HG02973 (cell line): ENCODE results near the gene MROH8.
"Not testable (repeated sequence)": the region's sequence is repeated elsewhere in the genome, so short reads cannot be mapped to it uniquely, and the experiment has no call there.

Experiments
- ATAC-seq: cut with Tn5 transposase; IDR thresholded peaks from one replicate; pipeline ENCODE4 v1.9.1; 2021; ENCODE audit warnings: moderate library complexity; ENCODE audit not compliant: unreplicated experiment

Gene MROH8

DNA sequence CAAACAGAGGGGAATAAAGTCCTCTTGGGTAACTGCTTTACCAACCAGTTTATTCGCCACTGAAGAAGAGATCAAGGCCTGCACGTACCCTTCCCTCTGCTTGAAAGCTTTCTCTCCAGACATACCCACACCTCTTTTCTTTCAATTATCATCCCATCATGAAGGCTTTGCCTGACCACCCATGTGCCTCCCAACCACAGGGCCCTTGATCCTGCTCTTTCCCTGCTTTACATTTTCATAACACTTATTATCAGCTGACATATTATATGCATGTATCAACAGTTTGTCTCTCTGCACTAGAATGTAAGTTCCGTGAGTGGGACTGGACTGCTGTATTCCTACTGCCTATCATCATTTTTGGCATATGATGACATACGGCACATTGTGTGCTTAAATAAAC, 21.1 kb downstream of the MROH8 start:
- no peak for ATAC-seq

DNA sequence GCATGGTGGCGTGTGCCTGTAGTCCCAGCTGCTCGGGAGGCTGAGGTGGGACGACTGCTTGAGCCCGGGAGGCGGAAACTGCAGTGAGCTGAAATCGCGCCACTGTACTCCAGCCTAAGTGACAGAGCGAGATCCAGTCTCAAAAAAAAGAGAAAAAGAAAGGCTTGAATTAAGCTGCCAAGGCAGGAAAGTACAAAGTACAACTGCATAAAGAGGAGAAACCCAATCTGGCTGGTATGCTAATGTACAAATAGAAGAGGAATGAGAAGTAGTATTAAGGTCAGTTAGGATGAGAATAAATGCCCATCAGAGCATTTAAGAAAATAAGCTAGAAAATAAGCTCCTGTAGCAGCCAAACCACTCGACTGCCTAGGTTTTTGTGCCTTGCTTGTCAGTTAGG, 23.4 kb downstream of the MROH8 start:
- no peak for ATAC-seq

DNA sequence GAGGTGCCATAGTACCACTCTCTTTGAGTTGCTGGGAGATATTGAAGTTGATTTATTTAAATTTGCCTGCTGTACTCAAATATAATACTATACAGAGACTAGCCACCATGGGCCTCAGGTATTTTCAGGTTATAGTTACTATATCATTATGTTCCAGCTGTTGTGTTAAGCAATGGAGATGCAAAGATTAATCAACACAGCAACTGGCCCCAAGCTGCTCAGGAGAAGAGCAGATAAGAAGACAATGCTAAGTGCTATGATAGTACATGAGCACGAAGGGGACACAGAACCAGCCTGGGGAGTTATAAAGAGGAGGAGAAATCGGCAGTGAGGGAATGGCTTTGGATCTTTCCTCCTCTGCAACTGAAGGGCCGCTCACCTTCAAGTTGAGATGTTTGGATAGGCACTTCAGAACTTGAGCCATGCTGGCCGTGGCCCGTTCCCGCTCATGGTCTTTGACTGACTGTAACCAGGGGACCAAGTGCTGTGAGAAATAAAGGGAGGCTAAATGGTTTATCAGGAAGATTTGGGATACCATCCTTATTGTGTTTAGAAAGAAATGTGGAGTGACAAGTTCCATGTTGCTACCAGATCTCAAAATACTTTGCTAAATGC, 24.6 kb downstream of the MROH8 start:
- no peak for ATAC-seq

DNA sequence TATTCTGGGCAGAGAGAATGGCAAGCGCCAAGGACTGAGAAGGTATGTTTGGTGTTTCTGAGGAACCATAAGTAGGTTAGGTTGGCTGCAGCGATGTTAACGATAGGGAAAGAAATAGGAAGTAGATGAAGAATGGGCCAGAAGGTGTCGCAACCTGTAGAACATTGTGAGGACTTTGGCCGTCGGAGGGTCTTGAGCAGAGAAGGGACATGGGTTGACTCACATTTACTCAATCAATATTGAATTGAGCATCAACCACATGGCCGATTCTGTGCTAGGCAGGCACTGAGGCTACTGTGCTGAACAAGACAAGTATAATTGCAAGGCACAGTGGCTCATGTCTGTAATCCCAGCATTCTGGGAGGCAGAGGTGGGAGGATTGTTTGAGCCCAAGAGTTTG, 27.1 kb downstream of the MROH8 start:
- no peak for ATAC-seq

DNA sequence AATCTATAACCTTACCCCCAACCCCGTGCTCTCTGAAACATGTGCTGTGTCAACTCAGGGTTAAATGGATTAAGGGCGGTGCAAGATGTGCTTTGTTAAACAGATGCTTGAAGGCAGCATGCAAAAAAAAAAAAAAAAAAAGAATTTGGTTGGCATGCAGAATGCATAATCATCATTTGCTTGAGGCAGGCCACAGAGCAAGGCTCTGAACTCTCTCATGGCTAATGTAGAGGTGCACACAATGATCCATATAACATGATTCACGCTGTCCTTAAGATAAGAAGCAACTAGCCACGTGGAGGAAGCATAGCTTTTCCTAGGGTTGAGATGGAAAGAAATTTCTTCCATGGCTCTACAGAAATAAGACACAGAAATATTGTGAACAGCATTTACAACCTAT, 27.8 kb downstream of the MROH8 start:
- no peak for ATAC-seq

DNA sequence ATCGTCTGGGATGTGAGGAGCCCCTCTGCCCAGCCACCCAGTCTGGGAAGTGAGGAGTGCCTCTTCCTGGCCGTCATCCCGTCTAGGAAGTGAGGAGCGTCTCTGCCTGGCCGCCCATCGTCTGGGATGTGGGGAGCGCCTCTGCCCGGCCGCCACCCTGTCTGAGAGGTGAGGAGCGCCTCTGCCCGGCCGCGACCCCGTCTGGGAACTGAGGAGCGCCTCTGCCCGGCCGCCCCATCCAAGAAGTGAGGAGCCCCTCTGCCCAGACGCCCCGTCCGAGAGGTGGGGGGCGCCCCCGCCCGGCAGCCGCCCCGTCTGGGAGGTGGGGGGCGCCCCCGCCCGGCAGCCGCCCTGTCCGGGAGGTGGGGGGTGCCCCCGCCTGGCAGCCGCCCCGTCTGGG, 28.5 kb downstream of the MROH8 start:
- ATAC-seq, result not testable (repeated sequence)

DNA sequence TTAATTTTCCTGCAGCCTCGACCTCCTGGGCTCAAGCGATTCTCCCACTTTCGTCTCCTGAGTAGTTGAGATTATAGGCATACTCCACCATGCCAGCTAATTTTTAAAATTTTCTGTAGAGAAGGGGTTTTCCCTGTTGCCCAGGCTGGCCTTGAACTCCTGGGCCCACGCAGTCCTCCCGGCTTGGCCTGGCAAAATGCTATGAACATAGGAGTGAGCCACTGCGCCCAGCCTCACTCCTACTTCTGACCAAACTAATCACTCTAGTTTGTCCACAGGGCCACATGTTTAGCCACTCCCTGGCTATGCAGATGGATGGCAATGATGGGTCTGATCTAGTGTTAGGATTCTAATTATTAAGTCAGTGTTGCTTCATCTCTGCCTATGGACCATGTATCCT, 32.1 kb downstream of the MROH8 start:
- ATAC-seq, result no peak

DNA sequence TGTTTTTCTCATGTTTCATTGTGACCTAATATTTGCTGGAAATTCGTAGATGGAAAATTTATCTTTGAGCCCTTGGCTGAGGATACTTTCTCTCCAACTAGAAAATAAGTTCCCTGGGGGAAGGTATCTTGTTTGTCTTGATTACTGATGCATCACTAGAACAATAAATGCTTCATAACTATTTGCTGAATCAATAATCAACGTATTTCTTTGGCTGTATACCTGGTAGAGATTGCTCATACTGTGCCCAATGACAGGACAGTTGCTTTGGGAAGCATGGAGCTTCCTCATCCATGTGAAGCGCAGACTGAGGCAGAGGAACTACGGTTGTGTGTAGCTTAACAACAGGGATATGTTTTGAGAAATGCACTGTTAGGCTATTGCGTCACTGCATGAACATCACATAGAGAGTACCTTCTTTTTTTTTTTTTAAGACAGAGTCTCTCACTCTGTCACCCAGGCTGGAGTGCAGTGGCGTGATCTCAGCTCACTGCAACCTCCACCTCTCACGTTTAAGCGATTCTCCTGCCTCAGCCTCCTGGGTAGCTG, 34.4 kb downstream of the MROH8 start:
- ATAC-seq, result no peak

DNA sequence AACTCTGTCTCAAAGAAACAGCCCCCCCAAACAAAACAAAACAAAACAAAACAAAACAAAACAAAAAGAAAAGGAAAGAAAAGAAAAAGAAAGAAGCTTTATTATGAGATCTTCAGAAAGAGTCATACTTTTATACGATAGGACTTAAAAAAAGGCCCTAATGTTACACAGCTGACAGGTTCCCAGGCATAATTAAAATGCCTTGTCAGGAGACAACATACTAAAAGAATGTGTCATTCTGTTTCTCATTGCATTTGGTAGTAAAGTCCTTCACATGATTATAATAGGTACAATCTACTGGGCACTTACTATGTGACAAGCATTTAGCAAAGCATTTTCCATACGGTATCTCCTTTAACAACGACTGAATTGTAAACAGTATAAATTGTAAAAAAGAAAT, 36.6 kb downstream of the MROH8 start:
- ATAC-seq, result no peak

DNA sequence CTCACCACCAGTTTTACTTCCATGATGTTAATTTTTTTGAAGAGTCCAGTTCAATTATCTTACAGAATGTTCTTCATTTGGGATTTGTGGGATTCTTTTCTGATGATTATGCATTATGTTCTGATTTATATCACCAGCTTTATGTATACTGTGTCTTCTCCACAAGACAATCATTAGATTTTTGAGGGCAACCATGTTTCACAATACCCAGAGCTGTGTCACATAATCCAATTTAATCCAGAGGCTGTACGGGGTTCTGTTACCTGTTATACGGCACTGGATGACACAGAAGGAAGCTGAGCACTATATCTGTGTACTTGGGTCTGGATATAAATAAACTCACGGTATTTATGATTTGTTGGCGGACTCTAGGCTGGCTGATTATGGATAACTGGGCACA, 41.8 kb downstream of the MROH8 start:
- no peak for ATAC-seq

DNA sequence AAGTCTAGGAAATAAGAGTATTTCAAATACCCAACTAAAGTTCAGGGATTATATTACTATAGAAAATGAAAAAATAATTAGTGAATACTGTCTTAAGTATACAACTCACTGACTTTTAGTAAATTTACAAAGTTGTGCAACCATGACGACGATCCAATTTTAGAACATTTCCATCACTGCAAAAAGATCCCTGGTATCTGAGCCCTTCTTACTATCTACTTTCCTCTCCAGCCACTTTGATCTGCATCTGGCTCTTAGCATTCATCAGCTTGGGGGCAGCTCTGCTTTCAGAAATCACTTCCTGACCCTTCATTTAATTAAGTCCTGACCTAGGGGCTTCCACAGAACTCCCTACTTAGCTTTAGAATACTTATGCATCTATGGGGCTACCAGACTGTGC, 45.4 kb downstream of the MROH8 start:
- ATAC-seq, result no peak

DNA sequence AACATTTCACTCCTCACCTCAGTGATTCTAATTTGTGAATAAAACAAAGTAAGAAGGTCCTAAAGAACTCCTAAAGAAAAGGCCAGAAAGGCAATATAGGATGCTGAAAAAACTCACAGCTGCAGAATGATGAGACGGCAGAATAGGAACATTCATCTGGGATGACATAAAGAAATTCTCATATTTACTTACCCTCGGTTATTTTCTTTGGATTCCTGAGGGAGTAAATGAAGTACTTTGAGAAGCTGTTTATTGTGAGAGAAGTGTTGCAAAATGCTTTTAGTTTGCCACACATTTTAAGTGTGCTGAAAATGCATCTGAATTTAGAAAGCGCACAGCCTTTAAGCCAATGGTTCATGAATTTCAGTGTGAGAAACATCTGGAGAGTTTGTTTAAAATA, 47.9 kb downstream of the MROH8 start:
- no peak for ATAC-seq

DNA sequence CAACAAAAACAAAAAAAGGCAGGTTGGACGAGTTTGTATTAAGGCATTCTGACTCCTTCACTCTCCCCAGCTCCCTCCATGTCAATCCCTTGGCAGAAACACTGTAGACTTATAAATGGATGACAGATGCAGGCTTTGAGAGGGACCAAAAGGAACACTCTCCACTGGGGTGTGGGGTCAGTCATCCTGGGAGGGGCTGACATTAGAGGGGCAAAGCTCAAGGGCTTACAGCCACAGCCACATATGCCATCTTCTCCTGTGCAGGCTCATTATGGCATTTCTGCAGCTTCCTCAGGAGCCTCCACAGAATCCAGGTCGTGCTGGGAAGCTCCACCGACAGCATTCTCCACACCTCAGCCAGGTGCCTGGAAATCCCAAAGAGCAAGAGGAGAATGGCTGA, 50.5 kb downstream of the MROH8 start:
- ATAC-seq, result no peak

DNA sequence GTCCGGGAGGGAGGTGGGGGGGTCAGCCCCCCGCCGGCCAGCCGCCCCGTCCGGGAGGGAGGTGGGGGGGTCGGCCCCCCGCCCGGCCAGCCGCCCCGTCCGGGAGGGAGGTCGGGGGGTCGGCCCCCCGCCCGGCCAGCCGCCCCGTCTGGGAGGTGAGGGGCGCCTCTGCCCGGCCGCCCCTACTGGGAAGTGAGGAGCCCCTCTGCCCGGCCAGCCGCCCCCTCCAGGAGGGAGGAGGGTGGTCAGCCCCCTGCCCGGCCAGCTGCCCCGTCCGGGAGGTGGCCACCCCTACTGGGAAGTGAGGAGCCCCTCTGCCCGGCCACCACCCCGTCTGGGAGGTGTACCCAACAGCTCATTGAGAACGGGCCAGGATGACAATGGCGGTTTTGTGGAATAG, 53.1 kb downstream of the MROH8 start:
- ATAC-seq, result not testable (repeated sequence)

DNA sequence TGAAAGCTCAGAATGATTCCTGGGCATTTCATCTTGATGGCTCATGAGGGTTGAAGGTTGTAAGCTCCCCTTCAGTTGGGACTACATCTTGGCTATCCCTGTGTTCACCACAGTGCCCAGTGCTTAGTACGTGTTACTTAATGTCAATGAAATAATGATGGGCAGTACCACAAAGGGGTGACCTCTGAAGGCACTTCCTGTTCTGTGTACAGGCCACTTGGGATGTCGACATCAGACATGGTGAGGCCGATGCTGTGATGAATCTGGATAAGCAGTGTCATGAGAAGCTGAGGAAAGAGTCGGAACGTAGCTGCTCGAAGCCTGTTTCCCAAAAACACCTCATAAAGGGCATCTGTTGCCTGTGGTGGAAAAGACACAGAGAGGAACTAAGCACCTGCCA, 55.9 kb downstream of the MROH8 start:
- no peak for ATAC-seq

DNA sequence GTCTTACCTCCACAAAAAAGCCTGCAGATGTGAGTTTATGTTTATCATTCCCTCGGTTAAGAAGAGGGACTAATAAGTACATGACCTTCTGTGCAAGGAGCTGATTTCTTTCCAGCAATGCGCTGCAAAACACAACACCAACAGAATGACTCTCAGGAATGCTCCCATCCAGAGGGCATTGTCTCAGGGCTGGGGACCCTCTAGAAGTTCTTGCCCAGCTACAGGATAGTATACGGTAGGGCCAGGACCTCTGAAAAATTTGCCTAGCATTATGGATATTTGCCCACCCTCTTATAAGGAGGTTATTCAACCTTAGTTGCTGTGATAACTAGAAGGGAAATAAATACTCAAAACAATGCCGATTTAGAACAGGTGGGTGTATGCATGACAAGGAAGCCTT, 58.9 kb downstream of the MROH8 start:
- ATAC-seq, result no peak

DNA sequence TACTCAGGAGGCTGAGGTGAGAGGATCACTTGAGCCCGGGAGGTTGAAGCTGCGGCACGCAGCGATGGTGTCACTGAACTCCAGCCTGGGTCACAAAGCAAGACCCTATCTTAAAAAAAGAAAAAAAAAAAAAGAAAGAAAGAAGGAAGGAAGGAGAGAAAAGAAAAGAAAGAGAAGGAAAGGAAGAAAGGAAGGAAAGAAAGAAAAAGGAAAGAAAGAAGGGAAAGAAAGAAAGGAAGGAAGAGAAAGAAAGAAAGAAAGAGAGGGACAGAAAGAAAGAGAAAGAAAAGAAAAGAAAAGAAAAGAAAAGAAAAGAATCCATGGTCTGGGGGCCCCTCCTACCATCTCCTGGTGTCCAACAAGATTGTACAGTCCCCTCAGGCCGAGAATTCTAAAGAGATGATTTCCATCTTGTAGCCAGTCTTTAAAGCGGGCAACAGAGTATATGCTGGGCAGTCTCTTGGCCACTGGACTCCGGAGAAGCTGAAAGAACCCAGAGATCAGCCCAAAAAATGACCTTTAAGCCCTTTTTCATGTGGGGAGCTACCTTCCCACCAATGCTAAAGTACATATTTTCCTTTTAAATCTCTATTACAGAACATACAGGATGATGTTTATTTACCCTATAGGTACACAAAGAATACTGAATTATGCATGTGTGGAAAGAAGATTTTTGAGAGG, 59.9 kb downstream of the MROH8 start:
- no peak for ATAC-seq

DNA sequence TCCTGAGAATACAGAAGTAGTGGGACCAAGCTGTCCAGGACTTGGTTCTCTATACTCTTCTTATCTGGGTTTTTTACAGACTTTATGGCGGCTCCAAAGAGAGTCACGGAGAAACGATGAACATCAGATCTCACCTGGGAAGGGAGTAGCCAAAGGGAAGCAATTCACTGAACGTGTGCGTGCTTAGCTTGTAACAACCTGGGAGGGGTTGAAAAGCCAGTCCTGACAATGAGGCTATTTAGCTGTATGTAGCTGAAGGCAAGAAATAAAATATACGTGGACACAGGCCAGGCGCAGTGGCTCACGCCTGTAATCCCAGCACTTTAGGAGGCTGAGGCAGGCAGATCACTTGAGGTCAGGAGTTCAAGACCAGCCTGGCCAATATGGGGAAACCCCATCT, 65.3 kb downstream of the MROH8 start:
- ATAC-seq, result no peak

DNA sequence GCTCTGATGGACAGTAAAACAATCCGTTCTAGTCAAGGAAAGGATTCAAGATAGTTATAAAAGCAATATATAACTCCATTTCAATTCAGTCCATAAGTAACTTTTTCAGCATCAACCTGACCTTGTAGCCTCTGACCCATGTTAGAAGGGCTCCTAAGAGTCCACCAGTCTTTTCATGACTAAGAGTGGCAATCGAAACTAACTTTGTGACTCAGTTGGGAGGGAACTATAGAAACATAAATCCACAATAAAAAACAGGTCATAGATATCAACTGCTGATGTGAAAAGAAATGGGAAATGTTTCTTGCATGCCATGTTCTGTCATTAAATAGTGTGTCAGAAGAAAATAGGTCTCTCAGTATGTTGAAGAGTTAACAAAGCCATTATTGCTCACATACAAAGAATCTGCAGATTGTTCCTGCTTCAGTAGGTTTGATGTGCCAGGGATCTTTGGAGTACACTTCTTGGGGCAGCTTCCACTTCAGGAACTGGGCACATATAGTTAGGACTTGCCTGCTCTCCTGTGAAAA, 67.4 kb downstream of the MROH8 start:
- ATAC-seq, result no peak

DNA sequence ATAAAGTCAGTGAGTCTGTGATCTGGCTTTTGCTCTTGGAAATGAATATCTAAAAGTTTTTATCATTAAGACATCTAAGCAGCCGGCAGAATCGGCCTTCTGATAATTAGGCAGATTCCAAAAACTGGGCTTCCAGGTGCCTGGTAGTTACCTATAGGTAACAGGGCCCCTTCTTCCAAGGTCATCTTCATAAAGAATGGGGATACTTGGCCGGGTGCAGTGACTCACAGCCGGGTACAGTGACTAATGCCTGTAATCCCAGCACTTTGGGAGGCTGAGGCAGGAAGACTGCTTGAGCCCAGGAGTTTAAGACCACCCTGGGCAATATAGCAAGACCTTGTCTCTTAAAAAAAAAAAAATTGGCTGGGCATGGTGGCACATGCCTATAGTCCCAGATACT, 70.7 kb downstream of the MROH8 start:
- ATAC-seq, result no peak

DNA sequence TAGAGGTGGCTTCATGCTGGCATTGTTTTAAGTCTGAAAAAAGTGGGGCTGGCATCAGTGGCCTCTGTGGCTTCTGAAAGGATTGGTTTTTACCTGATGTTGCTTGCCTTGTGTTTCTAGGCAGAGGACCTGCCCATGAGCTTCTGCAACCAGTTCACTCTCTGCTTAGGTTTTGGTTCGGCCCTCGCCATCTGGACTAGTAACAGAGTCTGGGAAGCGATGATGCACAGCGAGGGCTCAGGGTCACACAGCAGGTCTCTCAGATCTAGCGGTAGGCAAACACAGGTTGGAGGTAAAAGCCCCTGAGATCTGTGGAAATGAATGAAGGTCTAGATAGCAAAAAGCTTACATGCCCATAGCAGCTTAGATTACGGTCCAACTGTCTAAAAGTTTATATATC, 76.8 kb downstream of the MROH8 start:
- ATAC-seq, result no peak

DNA sequence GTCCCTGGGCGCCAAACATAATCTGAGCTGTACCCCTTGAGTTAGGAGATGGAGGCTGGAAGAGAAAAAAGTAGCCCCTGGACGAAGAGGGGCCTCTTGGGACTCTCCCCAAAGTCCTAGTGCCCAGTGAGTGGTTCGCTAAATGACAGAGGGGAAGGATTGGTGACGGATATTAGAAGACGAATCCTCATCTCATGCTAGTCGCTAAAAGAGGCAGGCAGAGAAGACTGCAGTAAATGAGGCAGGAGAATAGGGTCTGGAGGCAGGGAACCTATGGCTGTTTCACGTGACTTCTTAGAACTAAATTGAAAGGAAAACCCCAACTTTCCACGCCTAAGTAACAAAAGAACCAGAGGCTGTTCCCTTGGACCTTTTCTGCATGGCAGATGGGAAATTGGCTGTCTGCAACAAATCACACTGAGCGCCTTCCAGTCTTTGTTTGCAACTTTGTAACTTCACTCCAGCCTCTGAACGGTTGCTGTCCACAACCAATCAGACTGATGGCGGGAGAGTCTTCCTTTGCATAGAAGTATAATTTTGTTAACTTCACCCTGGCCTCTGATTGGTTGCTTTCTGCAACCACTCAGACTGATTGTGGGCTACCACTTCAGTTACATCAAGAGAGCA, 82.8 kb downstream of the MROH8 start:
- peak; percentile 12 for ATAC-seq
